ENCODE measurements around the gene ZNF292.
"Not testable (repeated sequence)": the region's sequence is repeated elsewhere in the genome, so short reads cannot be mapped to it uniquely, and the experiment has no call there.

ZNF292 gene

DNA sequence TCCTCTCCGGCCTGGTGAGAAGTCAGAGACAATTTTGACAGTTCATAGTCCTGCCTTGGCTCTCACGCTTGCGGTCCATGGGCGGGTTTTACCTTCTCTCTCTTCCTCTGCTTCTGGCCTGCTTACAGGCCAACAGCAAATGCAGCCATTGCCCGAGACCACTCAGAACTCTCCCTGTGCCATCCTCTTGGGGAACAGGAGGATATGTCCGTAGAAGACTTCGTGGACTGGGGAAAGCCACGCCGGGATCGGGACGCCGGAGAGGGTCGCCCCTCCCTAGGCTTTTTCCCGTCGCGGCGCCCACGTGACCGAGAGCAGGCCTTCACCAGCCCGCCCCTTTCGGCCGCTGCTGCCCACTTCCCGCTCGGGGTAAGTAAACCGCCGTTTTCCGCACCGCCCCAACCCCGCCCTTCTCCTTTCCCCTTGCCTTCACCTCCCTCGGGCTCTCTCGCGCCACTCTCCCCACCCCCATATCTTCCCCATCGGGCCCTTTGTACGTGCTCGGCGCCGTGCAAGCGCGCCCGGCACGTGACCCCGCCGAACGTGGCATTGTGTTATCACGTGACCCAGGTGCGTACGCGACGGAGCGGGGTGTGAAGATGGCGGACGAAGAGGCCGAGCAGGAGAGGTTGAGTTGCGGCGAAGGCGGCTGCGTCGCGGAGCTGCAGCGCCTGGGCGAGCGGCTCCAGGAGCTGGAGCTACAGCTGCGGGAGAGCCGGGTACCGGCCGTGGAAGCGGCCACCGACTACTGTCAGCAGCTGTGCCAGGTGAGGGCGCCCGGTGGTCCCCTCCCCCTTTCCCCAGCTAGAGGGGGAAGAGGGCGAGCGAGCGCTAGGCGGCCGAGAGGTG is at the start of gene ZNF292:
ZNF292 (plus strand) TSS at position 573 of the 849 bp plus-strand sequence; CDS start at position 600, 27 bp downstream.
- peak; percentile 87 to 90 for DNase-seq (ENCODE audit: low read depth in 1 of 2, low spot score in 1 of 2)

DNA sequence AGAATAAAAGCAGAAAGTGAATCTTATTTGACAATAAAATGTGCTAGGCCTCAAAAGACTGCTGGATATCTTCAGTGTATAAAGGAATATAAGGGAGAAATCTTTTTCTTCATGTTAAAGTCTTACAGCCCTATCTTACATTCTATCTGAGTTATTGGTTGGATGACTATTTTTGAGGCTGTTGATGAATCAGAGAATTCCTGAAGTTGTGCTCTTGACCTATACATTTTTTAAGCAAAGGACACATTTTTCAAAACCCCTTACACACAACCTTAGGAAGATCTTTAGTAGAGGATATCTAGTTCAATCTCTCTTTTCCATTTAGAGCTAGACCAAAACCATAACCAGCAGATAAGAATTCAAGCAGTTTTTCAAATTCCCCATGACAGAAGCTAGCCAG is 49.5 kb upstream of the ZNF292 start:
- DNase-seq (ENCODE audit: low read depth in 1 of 2, low spot score in 1 of 2): no peak

DNA sequence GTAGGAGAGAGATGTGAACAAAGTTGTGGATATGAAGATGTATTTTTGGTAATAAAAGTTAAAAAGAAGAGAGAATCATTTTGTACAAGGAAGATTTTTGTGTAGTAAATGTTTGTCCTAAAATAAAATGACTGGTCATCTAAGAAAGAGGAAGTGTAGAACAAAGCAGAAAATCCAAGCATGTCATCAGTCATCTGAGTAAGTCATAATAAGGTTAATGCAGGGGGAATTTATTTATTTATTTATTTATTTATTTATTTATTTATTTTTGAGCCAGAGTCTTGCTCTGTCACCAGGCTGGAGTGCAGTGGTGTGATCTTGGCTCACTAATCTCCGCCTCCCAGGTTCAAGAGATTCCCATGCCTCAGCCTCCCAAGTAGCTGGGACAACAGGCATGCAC is 44.7 kb upstream of the ZNF292 start:
- no peak for DNase-seq (ENCODE audit: low read depth in 1 of 2, low spot score in 1 of 2)

DNA sequence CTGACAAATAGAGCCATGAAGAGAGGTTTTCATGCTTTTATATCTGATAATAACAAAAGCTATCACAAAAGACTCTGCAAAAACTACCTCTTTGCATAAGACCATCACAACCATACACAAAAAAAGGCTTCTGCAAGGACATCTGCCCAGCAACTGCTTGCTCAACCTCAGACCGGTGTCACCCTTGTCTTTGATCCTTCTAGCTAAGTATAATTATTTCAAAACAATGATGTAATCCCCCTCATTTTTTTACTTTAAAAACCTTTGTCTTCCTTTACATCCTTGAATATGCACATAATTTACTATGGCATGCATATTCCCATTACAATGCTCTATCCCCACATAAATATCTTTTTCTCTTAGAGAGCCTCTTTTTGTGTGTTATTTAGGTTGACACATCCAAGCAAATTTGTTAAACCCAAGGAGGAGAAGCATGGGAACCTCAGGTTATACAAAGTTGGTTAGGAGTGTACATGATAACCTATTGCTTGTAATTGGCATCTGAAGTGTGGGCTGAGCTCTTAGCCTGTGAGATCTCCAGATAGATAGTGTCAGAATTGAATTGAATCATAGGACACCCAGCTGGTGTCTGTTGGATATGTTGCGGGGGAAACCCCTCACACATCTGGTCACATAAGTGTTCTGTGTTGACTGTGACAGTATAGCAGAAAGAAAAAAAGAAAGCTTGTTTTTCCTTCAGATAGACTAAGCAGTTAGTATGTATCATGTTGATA is 39.8 kb upstream of the ZNF292 start:
- no peak for DNase-seq (ENCODE audit: low read depth in 1 of 2, low spot score in 1 of 2)

DNA sequence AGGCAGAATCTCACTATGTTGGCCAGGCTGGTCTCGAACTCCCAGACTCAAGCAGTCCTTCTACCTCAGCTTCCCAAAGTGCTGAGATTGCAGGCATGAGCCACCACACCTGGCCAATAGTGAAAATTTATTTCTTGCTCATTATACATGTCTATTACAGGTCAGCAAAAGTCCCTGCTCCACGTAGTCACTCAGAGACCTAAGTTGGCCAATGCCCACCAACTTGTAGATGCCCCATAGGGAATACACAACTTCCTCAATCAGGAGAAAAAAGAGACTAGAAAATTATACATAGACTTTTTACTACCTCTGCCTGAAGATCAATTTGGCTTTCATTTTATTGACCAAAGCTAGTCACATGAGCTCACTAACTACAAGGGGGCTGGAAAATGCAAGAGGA is 38.4 kb upstream of the ZNF292 start:
- DNase-seq (ENCODE audit: low read depth in 1 of 2, low spot score in 1 of 2): no peak

DNA sequence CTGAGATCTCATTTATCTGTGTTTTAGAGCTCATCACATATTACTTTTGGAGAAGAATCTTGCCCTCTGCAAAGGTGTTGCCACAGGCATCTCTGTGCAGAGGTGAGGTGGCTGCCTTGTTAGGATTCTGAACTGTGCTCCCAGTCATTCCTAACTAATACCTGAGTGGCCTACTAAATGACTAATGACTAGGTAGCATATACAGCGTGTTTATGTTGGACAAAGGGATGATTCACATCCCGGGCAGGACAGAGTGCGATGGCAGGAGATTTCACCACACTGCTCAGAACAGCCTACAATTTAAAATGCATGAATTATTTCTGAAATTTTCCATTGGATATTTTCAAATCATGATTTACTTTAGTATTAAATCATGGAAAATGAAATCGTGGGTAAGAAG is 37.3 kb upstream of the ZNF292 start:
- no peak for DNase-seq (ENCODE audit: low read depth in 1 of 2, low spot score in 1 of 2)

DNA sequence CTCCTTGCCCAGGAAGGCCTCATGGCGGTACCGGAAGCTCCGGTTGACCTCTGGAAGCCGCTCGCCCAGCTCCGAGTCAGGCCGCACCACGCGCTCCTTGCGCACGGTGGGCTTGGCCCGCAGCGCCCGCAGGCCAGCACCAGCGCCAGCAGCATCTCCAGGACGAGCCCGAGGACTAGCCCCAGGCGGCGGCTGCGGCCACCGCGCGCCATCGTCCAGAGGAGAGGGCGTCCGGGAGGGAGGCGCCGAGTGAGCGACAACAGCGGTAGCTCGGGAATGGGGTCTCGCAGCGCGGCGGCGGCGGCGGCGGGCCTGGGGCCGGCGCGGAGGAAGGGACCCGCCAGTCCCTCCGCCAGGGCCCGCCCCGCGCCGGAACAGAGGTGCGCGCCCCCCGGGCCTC is 32.9 kb upstream of the ZNF292 start:
- no peak for DNase-seq (ENCODE audit: low read depth in 1 of 2, low spot score in 1 of 2)

DNA sequence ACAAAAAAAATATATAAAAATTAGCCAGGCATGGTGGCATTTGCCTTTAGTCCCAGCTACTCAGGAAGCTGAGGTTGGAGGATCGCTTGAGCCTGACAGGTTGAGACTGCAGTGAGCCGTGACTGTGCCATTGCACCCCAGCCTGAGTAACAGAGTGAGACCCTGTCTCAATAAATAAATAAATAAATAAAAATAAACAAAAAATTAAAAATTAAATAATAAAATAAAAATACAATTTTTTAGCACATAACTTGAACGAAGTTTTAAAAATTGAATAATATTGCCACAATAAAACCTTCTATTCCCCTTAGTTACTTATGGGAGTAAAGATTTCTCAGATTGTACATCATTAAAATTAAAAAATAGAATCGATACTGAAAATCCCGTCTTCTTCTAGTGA is 31.3 kb upstream of the ZNF292 start:
- DNase-seq (ENCODE audit: low read depth in 1 of 2, low spot score in 1 of 2): no peak

DNA sequence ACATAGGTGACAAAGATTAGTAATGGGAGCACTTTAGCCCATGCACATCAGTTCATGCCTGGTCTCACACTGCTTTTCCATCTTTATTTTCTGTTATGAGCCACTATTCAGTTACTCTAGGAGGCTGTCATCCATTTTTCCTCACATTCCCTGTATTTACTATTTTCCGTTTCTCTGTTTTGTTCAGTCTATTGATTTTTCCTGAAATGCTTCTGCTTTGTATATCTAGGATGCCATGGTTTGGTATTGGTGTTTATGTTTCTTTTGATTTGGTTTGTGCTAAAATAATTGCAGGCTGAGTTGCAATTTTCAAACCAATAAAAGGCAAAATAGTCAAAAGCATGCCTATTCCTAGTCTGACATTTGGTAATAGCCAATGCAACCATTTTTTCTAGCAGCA is 28.9 kb upstream of the ZNF292 start:
- DNase-seq (ENCODE audit: low read depth in 1 of 2, low spot score in 1 of 2): no peak

DNA sequence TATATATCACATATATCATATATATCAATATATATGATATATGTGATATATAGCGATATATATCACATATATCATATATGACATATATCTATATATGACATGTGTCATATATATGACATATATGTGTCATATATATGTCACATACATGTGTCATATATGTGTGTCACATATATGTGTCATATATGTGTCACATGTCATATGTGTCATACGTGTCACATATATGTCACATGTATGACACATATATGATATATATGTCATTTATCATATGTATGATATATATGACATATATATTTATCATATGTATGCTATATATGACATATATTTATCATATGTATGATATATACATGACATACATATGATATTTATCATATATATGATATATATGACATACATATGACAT is 27.6 kb upstream of the ZNF292 start:
- DNase-seq (ENCODE audit: low read depth in 1 of 2, low spot score in 1 of 2): no peak

DNA sequence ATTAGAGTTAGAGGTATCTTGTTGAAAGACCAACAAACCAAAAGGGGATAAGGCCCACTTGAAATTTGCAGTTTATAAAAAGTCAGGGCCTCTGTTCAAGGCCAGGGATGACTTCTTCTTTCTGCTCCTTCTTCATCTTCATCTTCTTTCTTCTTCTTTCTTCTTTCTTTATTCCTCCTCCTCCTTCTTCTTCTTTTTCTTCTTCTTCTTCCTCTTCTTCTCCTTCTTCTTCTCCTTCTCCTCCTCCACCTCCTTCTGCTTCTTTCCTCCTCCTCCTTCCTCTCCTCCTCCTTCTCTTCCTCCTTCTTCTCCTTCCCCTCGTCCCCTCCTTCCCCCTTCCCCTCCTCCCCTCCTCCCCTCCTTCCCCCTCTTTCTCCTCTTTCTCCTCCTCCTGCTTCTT is 18.4 kb upstream of the ZNF292 start:
- no peak for DNase-seq (ENCODE audit: low read depth in 1 of 2, low spot score in 1 of 2)

DNA sequence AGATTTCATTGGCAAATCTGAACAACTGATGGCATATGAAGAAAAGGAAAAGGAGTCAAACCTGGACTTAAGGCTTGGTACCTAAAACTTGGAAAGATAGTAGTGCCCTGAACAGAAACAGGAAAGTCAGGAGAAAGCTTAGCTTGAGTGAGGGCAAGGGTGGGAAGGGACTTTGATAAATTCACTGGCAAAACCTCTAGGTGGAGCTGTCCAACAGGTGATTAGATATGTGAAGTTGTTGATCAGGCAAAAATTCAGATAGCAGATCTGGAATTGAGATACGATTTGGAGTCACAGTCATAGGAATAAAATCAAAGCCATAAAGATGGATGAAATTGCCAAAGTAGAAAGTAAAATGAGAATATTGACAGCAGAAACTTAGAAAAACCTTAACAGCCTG is 16.1 kb upstream of the ZNF292 start:
- no peak for DNase-seq (ENCODE audit: low read depth in 1 of 2, low spot score in 1 of 2)

DNA sequence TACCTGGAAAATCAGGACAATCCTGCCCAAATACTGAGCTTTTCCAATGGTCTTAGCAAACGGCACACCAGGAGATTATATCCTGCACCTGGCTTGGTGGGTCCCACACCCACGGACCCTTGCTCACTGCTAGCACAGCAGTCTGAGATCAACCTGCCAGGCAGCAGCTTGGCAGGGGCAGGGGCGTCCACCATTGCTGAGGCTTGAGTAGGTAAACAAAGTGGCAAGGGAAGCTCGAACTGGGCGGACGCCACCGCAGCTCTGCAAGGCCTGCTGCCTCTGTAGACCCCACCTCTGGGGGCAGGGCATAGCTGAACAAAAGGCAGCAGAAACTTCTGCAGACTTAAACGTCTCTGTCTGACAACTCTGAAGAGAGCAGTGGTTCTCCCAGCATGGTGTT is 15.4 kb upstream of the ZNF292 start:
- DNase-seq (ENCODE audit: low read depth in 1 of 2, low spot score in 1 of 2): not testable (repeated sequence)

DNA sequence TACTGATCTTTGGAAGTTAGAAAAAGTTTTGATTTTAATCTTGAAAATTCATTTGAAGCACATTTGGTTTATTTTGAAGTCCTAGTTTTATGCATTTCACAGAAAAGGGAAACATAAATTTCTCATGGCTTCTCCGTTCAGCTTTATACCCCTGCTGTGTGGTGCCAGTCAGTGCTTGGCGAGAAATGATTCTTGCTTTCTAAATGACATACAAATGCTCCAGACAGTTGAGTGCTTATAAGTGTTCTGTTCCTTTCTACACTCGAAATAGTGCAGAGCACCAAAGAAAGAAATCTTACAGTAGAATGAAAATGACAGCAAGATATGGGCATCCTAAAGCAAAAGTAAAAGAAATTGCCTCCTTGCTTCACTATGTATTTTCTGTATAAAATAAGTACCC is 9.0 kb upstream of the ZNF292 start:
- no peak for DNase-seq (ENCODE audit: low read depth in 1 of 2, low spot score in 1 of 2)

DNA sequence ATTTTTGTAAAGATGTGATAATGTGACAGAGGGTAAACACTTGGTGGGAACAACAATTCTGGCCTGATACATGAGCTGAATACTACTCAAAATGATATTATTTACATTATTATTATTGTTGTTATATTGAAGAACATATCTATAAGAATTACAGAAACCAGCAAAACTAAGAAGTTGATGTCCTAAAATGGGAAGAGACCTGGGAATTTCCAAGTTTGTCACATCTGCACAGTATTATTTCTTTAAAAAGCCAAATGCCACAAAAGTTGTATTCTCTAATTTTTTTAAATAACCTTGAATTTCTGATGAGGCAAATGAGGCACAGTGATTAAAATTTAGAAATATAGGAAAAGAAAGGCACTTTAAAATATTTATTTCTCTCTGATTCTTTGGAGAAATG is 5.0 kb upstream of the ZNF292 start:
- DNase-seq (ENCODE audit: low read depth in 1 of 2, low spot score in 1 of 2): no peak

DNA sequence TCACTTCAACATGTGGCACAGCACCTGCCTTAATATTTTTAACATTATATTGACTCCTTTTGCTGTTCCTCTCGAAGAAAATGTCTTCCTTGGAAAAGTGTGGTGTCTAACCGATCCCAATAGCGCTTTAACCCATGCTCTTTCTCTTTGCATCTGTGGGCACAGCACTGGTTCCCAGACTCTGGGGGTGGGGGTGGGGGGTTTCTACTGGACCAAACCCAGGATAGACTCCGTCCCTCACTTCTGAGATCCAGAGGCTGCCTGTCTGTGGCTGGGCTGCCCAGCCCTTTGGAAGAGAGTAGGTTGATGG is 3.9 kb upstream of the ZNF292 start:
- no peak for DNase-seq (ENCODE audit: low read depth in 1 of 2, low spot score in 1 of 2)

DNA sequence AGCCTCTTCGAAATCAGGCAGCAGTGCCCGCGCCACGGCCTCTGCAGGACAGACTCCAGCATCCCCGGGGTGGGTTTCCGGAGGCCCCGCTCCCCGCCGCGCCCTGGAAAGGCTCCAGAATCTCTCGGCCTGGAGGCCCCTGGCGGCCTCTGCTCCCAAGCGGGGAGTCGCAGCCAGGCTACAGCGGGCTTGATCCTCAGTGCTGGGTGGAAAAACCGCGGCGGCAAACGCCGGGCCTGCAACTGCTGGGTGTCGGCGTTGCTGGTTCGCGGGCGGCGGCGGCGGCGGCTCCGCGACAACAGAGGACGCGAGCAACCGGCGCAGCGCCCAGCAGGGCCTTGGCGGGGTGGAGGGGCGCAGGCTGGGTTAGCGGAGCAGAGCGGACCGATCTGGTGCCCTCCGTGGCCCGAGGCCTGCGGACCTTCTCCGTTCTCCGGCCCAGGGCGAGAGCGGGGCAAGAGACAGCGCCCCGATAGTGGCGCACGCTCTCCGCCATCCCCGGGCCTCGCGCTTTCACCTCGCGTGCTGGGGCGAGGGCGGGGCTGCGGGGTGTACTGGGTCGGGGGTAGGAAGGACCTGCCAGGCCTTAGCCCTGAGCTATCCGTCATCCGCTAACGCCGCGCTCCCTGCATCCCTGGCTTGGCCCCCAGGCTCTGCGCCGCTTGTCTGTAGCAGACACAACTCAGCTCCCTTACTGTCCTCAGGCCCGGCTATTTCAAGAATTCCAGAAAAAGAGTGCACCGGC is 3.4 kb upstream of the ZNF292 start:
- peak; percentile 54 to 56 for DNase-seq (ENCODE audit: low read depth in 1 of 2, low spot score in 1 of 2)

DNA sequence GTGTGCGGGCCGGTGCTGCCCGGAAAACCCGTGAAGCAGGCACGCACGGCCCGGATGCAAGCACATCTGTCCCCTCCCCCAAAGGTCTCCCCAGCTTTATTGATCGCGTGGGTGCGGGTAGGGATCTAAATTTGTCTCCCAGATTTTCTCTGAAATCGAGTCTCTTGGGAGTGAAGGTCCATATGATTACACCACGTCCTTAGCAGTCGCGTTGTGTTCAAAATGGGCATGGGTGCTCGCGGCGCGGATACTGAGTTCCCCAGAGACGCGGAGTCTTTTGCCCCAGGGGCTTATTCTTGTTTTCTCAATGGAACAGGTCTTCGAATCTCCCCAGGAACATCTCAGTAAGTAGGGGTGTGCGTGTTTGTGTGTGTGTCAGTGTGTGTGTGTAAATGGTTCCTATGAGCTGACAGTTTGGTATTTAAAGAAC is 2.8 kb upstream of the ZNF292 start:
- DNase-seq (ENCODE audit: low read depth in 1 of 2, low spot score in 1 of 2): no peak

DNA sequence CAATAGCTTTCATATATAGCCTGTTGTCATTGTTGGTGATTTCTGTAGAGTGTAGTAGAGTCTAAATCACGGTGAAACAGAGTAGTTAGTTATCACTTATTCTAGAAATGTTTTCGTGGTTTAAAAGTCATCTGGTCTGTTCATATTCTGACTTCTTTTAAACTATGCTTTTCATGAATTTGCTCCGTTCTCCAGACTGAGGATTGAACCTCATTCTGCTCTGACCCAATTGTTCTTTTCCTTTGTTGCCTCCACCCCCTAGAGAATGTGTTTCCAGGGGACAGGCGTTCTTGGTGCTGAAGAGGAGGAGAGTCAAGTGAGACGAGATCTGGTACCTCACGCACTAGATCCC is 748 bp upstream of the ZNF292 start:
- no peak for DNase-seq (ENCODE audit: low read depth in 1 of 2, low spot score in 1 of 2)

DNA sequence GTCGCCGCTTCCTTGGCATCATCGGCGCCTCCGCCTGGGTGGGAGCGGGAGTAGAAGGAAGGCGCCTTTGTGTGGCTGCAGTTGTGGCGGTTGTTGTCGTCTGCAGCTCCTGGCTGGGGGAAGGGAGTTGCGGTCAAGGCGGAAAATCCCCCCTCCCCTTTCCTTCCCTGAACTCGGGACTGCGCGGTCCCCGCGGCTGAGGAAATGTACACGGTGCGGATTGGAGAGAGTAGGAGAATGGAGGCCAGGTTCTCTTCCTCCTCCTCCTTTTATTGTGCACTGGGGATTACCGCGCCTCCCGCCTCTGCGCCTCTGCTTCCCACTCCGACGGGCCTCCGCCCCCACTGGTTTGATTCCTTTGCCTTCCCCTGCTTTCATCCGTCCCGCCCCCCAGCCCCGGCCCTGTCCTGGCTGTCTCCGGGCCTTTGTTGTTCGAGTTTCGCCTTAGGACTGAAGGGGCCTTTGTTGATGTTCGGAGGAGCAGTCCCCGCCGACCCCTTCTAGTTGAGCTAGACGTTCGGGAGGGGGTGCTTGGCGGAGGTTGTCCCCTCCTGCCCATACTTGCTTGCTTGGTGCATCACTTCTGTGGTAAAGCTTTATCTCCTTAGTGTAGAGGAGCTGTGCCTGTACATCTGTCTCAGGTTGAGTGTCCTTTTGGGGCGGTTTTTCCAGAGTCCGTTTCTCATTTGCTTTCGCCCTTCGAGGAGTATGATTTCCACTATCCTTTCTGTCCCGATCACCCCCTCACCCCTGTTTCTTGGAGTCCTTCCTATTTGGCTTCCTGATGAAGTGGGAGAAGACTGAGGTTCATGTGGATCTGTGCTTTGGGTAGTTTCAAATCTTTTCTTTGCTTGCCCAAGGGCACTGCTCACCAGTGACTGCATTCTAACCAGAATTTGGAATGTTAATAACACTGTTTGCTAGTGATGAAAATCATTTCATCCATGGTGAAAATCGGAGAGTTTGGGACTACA is 764 bp downstream of the ZNF292 start:
- DNase-seq (ENCODE audit: low read depth in 1 of 2, low spot score in 1 of 2): peak; percentile 16 to 49

DNA sequence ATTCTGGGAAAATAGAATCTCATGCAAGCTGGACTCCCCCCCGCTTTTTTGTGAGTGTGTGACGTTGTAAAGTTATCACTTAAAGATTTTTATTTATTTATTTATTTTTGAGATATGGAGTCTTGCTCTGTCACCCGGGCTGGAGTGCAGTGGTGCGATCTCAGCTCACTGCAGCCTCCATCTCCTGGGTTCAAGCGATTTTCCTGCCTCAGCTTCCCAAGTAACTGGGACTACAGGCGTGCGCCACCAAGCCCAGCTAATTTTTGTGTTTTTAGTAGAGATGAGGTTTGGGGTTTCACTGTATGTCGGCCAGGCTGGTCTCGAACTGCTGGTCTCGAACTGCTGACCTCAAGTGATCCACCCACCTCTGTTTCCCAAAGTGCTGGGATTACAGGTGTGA is 2.2 kb downstream of the ZNF292 start:
- DNase-seq (ENCODE audit: low read depth in 1 of 2, low spot score in 1 of 2): not testable (repeated sequence)
